ENCODE measurements around the gene SERPINB5. TPM values are rescaled to one million over a fixed set of nuclear protein-coding genes. Genes with fewer than 3 reads are reported as not detected.

The SERPINB5 gene
- total RNA-seq, 1 donor from 2014 or later = 440 TPM

Other genes starting within 250 kb of the SERPINB5 start
- gene BCL2, start 157.2 kb upstream of the SERPINB5 start, total RNA-seq = 1.5 and 2.4 TPM in 2 replicates
- 18.4 and 40.5 TPM in 2 replicates for gene KDSR, start 109.8 kb upstream of the SERPINB5 start, total RNA-seq
- 120 and 167 TPM in 2 replicates for gene VPS4B, start 54.5 kb upstream of the SERPINB5 start, total RNA-seq
- 0.53 and 1.4 TPM in 2 replicates for gene SERPINB12, start 65.4 kb downstream of the SERPINB5 start, total RNA-seq
- gene SERPINB13, start 110.4 kb downstream of the SERPINB5 start, total RNA-seq = 8.2 and 48.0 TPM in 2 replicates
- 0.26 and 15.7 TPM in 2 replicates for gene SERPINB4, start 167.3 kb downstream of the SERPINB5 start, total RNA-seq
- gene SERPINB3, start 184.9 kb downstream of the SERPINB5 start, total RNA-seq = 22.4 and 165 TPM in 2 replicates
- gene SERPINB11, start 226.0 kb downstream of the SERPINB5 start, total RNA-seq = 1.6 and 9.5 TPM in 2 replicates

All from bronchial epithelial cell (primary cell).